GM12801 (cell line): ENCODE data around the gene NLRP13.

Experiments used
- TF ChIP-seq, protein P1 (sequence below): IDR thresholded peaks from one replicate; pipeline ENCODE4 v1.5.1; 2011; ENCODE audit warnings: control low read depth; ENCODE audit not compliant: insufficient read length; ENCODE audit errors: extremely low read depth

NLRP13 gene

DNA sequence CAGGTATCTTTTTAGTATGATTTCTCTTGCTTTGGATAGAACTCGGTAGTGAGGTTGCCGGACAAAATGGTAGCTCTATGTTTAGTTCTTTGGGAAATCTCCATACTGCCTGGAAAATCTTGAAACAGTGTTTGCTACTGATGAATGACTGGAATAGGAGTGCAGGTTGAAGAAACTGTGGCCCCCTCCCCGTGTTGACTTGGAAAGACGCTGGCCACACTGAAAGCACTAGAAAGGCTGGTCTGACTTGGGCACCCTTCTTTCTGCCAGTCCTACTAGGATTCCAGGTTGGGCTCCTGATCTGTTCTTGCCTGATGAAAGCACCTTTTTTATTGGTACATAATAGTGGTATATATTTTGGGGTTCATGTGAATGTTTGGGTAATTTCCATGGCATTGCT lies 49.5 kb downstream of the NLRP13 start:
- TF ChIP-seq, protein P1, sequence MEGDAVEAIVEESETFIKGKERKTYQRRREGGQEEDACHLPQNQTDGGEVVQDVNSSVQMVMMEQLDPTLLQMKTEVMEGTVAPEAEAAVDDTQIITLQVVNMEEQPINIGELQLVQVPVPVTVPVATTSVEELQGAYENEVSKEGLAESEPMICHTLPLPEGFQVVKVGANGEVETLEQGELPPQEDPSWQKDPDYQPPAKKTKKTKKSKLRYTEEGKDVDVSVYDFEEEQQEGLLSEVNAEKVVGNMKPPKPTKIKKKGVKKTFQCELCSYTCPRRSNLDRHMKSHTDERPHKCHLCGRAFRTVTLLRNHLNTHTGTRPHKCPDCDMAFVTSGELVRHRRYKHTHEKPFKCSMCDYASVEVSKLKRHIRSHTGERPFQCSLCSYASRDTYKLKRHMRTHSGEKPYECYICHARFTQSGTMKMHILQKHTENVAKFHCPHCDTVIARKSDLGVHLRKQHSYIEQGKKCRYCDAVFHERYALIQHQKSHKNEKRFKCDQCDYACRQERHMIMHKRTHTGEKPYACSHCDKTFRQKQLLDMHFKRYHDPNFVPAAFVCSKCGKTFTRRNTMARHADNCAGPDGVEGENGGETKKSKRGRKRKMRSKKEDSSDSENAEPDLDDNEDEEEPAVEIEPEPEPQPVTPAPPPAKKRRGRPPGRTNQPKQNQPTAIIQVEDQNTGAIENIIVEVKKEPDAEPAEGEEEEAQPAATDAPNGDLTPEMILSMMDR, result no peak

- TF ChIP-seq, protein P1, result no peak
Observed at GRCh38 chr19:55877211-55877610, 54.9 kb downstream of the NLRP13 start.

GRCh38 chr19:55870736-55871135 lies 61.4 kb downstream of the NLRP13 start:
- TF ChIP-seq, protein P1, result no peak

- TF ChIP-seq, protein P1, result no peak
Observed at GRCh38 chr19:55867101-55867500, 65.0 kb downstream of the NLRP13 start.

- TF ChIP-seq, protein P1, result no peak
Observed at GRCh38 chr19:55866521-55866920, 65.6 kb downstream of the NLRP13 start.

GRCh38 chr19:55858969-55859368 lies 73.2 kb downstream of the NLRP13 start:
- TF ChIP-seq, protein P1, result no peak

DNA sequence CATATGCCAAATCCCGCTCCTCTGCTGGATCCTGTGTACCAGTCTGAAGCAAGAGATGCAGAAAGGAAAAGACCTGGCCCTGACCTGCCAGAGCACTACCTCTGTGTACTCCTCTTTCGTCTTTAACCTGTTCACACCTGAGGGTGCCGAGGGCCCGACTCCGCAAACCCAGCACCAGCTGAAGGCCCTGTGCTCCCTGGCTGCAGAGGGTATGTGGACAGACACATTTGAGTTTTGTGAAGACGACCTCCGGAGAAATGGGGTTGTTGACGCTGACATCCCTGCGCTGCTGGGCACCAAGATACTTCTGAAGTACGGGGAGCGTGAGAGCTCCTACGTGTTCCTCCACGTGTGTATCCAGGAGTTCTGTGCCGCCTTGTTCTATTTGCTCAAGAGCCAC lies 73.7 kb downstream of the NLRP13 start:
- TF ChIP-seq, protein P1, result no peak

GRCh38 chr19:55857974-55858373 lies 74.2 kb downstream of the NLRP13 start:
- TF ChIP-seq, protein P1, result no peak
